ENCODE measurements around the gene SLFNL1. TPM values are rescaled to one million over a fixed set of nuclear protein-coding genes. Genes with fewer than 3 reads are reported as not detected.

The SLFNL1 gene
- total and polyA plus RNA-seq, 2 donors (not counting 1 experiment from before 2014, with no cell fraction given), result 0.01 to 0.66 TPM

GRCh38 chr1:41003640-41004220, 17.8 kb downstream of the SLFNL1 start:
- Histone ChIP-seq H3K4me3 (replicated peaks in 1 of 4; ENCODE audit: control extremely low read depth in 1 of 4, insufficient read depth in 1 of 4, low read depth in 3 of 4, low read length in 4 of 4) (no peak overlapping the region), H3K79me2 (ENCODE audit: control insufficient read depth, insufficient read depth, low read length) (no peaks in the 10 kb centered on the region), H3K36me3 (ENCODE audit: control insufficient read depth, insufficient read depth, low read length) (peaks cover 20% of the 10 kb centered on the region), H3K27ac (ENCODE audit: insufficient read depth, low read length) (peak overlapping the region; percentile 53), H3K4me1 (ENCODE audit: control insufficient read depth, extremely low read depth, insufficient read depth, low read length) (peaks cover 6% of the 10 kb centered on the region), H2AFZ (ENCODE audit: low read length) (no peak overlapping the region), H3K4me2 (ENCODE audit: extremely low read depth, insufficient read depth, low read length) (no peak overlapping the region), H3K9ac (ENCODE audit: insufficient read depth, low read length) (no peak overlapping the region), H3K27me3 (ENCODE audit: control insufficient read depth, insufficient read depth, low read length) (no peaks in the 10 kb centered on the region), H3K9me3 (ENCODE audit: control insufficient read depth, insufficient read depth, low read depth, low read length) (no peaks in the 10 kb centered on the region), H4K20me1 (ENCODE audit: control insufficient read depth, extremely low read depth, insufficient read depth, low read length) (no peaks in the 10 kb centered on the region)
- DNase-seq (ENCODE audit: low read depth in 2 of 2), result peak; percentile 98 to 99
- TF ChIP-seq EZH2 (IDR thresholded peaks at IDR 0.05; ENCODE audit: low read length, missing control alignments), result no peak
- TF ChIP-seq CTCF (conservative IDR thresholded peaks at IDR 0.05 in 1 of 2, IDR thresholded peaks at IDR 0.05 in 1 of 2; ENCODE audit: low read depth in 1 of 2, low read length in 2 of 2), result peak; percentile 55 to 57

- no peaks in the 10 kb centered on the region for H4K20me1 ChIP-seq (ENCODE audit: control insufficient read depth, extremely low read depth, insufficient read depth, low read length)
- DNase-seq (ENCODE audit: low read depth in 2 of 2), result no peak
- TF ChIP-seq EZH2 (IDR thresholded peaks at IDR 0.05; ENCODE audit: low read length, missing control alignments) (no peak), CTCF (conservative IDR thresholded peaks at IDR 0.05 in 1 of 2, IDR thresholded peaks at IDR 0.05 in 1 of 2; ENCODE audit: low read depth in 1 of 2, low read length in 2 of 2) (no peak)
- no peak overlapping the region for H3K9ac ChIP-seq (ENCODE audit: insufficient read depth, low read length)
- H3K36me3 ChIP-seq (ENCODE audit: control insufficient read depth, insufficient read depth, low read length), result peaks cover 16% of the 10 kb centered on the region
- H3K4me2 ChIP-seq (ENCODE audit: extremely low read depth, insufficient read depth, low read length), result no peak overlapping the region
- no peaks in the 10 kb centered on the region for H3K79me2 ChIP-seq (ENCODE audit: control insufficient read depth, insufficient read depth, low read length)
- H2AFZ ChIP-seq (ENCODE audit: low read length), result no peak overlapping the region
- H3K9me3 ChIP-seq (ENCODE audit: control insufficient read depth, insufficient read depth, low read depth, low read length), result no peaks in the 10 kb centered on the region
- H3K4me3 ChIP-seq (replicated peaks in 1 of 4; ENCODE audit: control extremely low read depth in 1 of 4, insufficient read depth in 1 of 4, low read depth in 3 of 4, low read length in 4 of 4), result no peak overlapping the region
- H3K27me3 ChIP-seq (ENCODE audit: control insufficient read depth, insufficient read depth, low read length), result no peaks in the 10 kb centered on the region
- peaks cover 6% of the 10 kb centered on the region for H3K4me1 ChIP-seq (ENCODE audit: control insufficient read depth, extremely low read depth, insufficient read depth, low read length)
- peak overlapping the region; percentile 53 for H3K27ac ChIP-seq (ENCODE audit: insufficient read depth, low read length)
Measured at GRCh38 chr1:41003127-41003639, 18.3 kb downstream of the SLFNL1 start.

GRCh38 chr1:40998668-40999067, 22.9 kb downstream of the SLFNL1 start:
- Histone ChIP-seq H3K27me3 (ENCODE audit: control insufficient read depth, insufficient read depth, low read length) (no peaks in the 10 kb centered on the region), H3K4me3 (replicated peaks in 1 of 4; ENCODE audit: control extremely low read depth in 1 of 4, insufficient read depth in 1 of 4, low read depth in 3 of 4, low read length in 4 of 4) (no peak overlapping the region), H3K79me2 (ENCODE audit: control insufficient read depth, insufficient read depth, low read length) (no peaks in the 10 kb centered on the region), H3K27ac (ENCODE audit: insufficient read depth, low read length) (no peak overlapping the region), H3K4me1 (ENCODE audit: control insufficient read depth, extremely low read depth, insufficient read depth, low read length) (peaks cover 6% of the 10 kb centered on the region), H4K20me1 (ENCODE audit: control insufficient read depth, extremely low read depth, insufficient read depth, low read length) (no peaks in the 10 kb centered on the region), H3K36me3 (ENCODE audit: control insufficient read depth, insufficient read depth, low read length) (peaks cover 7% of the 10 kb centered on the region), H2AFZ (ENCODE audit: low read length) (no peak overlapping the region), H3K9ac (ENCODE audit: insufficient read depth, low read length) (no peak overlapping the region), H3K4me2 (ENCODE audit: extremely low read depth, insufficient read depth, low read length) (no peak overlapping the region), H3K9me3 (ENCODE audit: control insufficient read depth, insufficient read depth, low read depth, low read length) (no peaks in the 10 kb centered on the region)
- DNase-seq (ENCODE audit: low read depth in 2 of 2), result no peak
- TF ChIP-seq EZH2 (IDR thresholded peaks at IDR 0.05; ENCODE audit: low read length, missing control alignments) (no peak), CTCF (conservative IDR thresholded peaks at IDR 0.05 in 1 of 2, IDR thresholded peaks at IDR 0.05 in 1 of 2; ENCODE audit: low read depth in 1 of 2, low read length in 2 of 2) (no peak)
